Measurements from ENCODE around the gene FAM163B.

- TF ChIP-seq POLR2AphosphoS5 (IDR thresholded peaks at IDR 0.05; ENCODE audit: borderline replicate concordance, low read depth, low read length) (no peak), EZH2 (IDR thresholded peaks at IDR 0.05) (no peak), FOXP2 (optimal IDR thresholded peaks at IDR 0.05; ENCODE audit: control extremely low read depth, extremely low read length, insufficient read depth) (no peak)
Measured at GRCh38 chr9:133554729-133555128, 54.5 kb downstream of the FAM163B start.

All from SK-N-MC (cell line).